CD4-positive, alpha-beta T cell (primary cell): ENCODE measurements around the gene PTPRE. TPM values are rescaled to one million over a fixed set of nuclear protein-coding genes. Genes with fewer than 3 reads are reported as not detected.

Source experiments
- ATAC-seq: fragments of 200-7000 bp; cut with Tn5 transposase; one replicate; pipeline ENCODE4 v1.10.0; 2022; ENCODE audit warnings: mild to moderate bottlenecking; ENCODE audit not compliant: poor library complexity
- CTCF ChIA-PET: fragments of 350-600 bp; sonication (Branson Sonifier 250); formaldehyde crosslinking; loops from one replicate; lab custom pipeline; 2021; ENCODE audit warnings: antibody characterized with exemption, inconsistent platforms; lab: Charles Lee
- POLR2A ChIA-PET: fragments of 350-600 bp; sonication (Branson Sonifier 250); formaldehyde crosslinking; loops from one replicate; lab custom pipeline; 2021; ENCODE audit warnings: antibody characterized with exemption, inconsistent platforms; lab: Charles Lee
- DNase-seq, 14 experiments: peaks; one replicate each; pipeline ENCODE4 v3.0.0-alpha.2; 2013 to 2020; ENCODE audit warnings: mixed read lengths in 2 of 14
- H3K27ac ChIP-seq, 2 donors: one replicate each; pipeline versions ENCODE4 v1.5.1 to v1.7.0; 2013; ENCODE audit warnings: low read length in 2 of 2, low read depth in 1 of 2, mild to moderate bottlenecking in 1 of 2
- H3K27me3 ChIP-seq, 2 experiments: 1 replicate in 1 of 2; 2 replicates in 1 of 2; pipeline versions ENCODE4 v1.6.1 to v1.7.0; 2013; ENCODE audit warnings: low read length in 2 of 2, control low read depth in 1 of 2, mild to moderate bottlenecking in 1 of 2, moderate library complexity in 1 of 2; ENCODE audit not compliant: insufficient read depth in 2 of 2, control insufficient read depth in 1 of 2
- H3K36me3 ChIP-seq: one replicate; pipeline ENCODE4 v1.6.1; 2013; ENCODE audit warnings: low read length, control low read depth; ENCODE audit not compliant: insufficient read depth
- H3K4me1 ChIP-seq: one replicate; pipeline ENCODE4 v1.6.1; 2013; ENCODE audit warnings: low read length, control low read depth; ENCODE audit not compliant: insufficient read depth
- H3K4me3 ChIP-seq: one replicate; pipeline ENCODE4 v1.5.1; 2013; ENCODE audit warnings: mild to moderate bottlenecking, low read length, moderate library complexity
- H3K9me3 ChIP-seq, 2 experiments: 1 replicate in 1 of 2; 2 replicates in 1 of 2; pipeline versions ENCODE4 v1.6.1 to v1.7.0; 2013; ENCODE audit warnings: low read length in 2 of 2, mild to moderate bottlenecking in 2 of 2, control low read depth in 1 of 2, moderate library complexity in 1 of 2; ENCODE audit not compliant: control insufficient read depth in 1 of 2, insufficient read depth in 1 of 2
- H3K27ac Mint-ChIP-seq: one replicate; pipeline ENCODE4 v1.8.0; 2020; ENCODE audit warnings: mixed read lengths
- H3K27me3 Mint-ChIP-seq: one replicate; pipeline ENCODE4 v1.8.0; 2021; ENCODE audit warnings: mixed read lengths
- H3K36me3 Mint-ChIP-seq: one replicate; pipeline ENCODE4 v1.8.0; 2021; ENCODE audit warnings: low read depth, mixed read lengths
- H3K4me1 Mint-ChIP-seq: one replicate; pipeline ENCODE4 v1.8.0; 2021; ENCODE audit warnings: low read depth, mixed read lengths
- H3K4me3 Mint-ChIP-seq: one replicate; pipeline ENCODE4 v1.8.0; 2020; ENCODE audit warnings: mild to moderate bottlenecking, mixed read lengths
- H3K9me3 Mint-ChIP-seq: one replicate; pipeline ENCODE4 v1.8.0; 2020; ENCODE audit warnings: mixed read lengths
- intact Hi-C, 2 experiments: fragments of 100-400 bp; cut with DNase I in 1 of 2; cut with micrococcal nuclease in 1 of 2; formaldehyde crosslinking; loops; one replicate each; pipeline versions ENCODE4 v1.15.1 to v1.9.0; 2023 to 2025; cut with DNase I, micrococcal nuclease
- total RNA-seq, 174 experiments: library from RNA in 2 of 174; stranded (reverse) in 2 of 174; gene quantifications; one replicate each; pipeline ENCODE4 v1.2.3 and lab custom pipeline; 2021 to 2026
- TF ChIP-seq, protein P1 (sequence below): fragments of 200-600 bp; IDR thresholded peaks from one replicate; pipeline ENCODE4 v1.8.0; 2022; ENCODE audit warnings: antibody characterized with exemption, mild to moderate bottlenecking

Gene PTPRE
- total RNA-seq, 2 experiments from 2014 or later: 47.6 to 55.1 TPM

DNA sequence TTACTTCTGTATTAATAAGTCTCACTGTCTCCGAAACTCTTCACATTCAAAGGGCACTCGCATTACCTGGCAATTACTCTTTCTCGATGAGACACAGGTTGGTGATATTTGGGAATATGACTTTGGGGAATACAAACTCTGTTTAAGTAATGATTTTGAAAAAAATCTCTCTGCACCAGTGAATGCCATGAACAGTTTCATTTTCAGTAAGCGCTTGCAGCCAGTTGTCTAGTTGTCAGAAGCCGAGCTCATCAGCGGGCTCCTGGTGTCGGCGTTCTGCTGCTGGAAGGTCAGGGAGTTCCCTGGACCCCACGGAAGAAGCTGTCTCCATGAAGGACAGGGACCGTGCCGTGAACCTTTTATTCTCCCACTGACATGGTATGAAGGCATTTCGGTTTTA lies 57.7 kb downstream of the PTPRE start:
- Mint-ChIP-seq H3K27me3 (peaks cover 9% of the 10 kb centered on the region), H3K4me3 (no peak overlapping the region), H3K36me3 (no peaks in the 10 kb centered on the region), H3K27ac (no peak overlapping the region), H3K4me1 (no peaks in the 10 kb centered on the region), H3K9me3 (no peaks in the 10 kb centered on the region)
- H3K9me3 ChIP-seq: no peaks in the 10 kb centered on the region
- POLR2A ChIA-PET: no interaction called here
- no peak overlapping the region for H3K4me3 ChIP-seq
- no peaks in the 10 kb centered on the region for H3K27me3 ChIP-seq
- no peaks in the 10 kb centered on the region for H3K36me3 ChIP-seq
- ATAC-seq (no peak), DNase-seq (no peak)
- H3K4me1 ChIP-seq: no peaks in the 10 kb centered on the region
- intact Hi-C loops: no loop called here
- CTCF ChIA-PET: no interaction called here
- TF ChIP-seq, protein P1, sequence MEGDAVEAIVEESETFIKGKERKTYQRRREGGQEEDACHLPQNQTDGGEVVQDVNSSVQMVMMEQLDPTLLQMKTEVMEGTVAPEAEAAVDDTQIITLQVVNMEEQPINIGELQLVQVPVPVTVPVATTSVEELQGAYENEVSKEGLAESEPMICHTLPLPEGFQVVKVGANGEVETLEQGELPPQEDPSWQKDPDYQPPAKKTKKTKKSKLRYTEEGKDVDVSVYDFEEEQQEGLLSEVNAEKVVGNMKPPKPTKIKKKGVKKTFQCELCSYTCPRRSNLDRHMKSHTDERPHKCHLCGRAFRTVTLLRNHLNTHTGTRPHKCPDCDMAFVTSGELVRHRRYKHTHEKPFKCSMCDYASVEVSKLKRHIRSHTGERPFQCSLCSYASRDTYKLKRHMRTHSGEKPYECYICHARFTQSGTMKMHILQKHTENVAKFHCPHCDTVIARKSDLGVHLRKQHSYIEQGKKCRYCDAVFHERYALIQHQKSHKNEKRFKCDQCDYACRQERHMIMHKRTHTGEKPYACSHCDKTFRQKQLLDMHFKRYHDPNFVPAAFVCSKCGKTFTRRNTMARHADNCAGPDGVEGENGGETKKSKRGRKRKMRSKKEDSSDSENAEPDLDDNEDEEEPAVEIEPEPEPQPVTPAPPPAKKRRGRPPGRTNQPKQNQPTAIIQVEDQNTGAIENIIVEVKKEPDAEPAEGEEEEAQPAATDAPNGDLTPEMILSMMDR: no peak
- no peak overlapping the region for H3K27ac ChIP-seq

DNA sequence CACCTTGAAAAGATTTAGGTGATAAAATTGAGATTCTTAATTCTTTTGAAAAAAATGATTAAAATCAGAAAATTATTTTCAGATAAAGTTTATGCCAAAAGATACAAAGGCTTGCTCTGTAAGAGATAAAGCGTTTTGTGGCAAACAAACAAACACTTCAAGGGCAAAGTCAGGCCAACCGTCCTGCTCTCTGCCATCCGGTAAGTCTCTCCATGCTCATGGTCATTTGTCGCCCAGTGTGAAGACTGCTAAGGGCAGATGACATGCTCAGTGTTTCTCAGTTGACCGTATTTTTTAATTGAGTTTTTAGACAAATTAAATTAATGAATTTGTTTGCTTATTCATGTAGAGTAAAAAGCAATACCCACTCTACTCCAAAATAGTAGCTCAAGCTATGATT lies 60.0 kb downstream of the PTPRE start:
- Histone ChIP-seq H3K9me3 (no peaks in the 10 kb centered on the region), H3K36me3 (no peaks in the 10 kb centered on the region), H3K4me1 (no peaks in the 10 kb centered on the region), H3K27me3 (no peaks in the 10 kb centered on the region), H3K4me3 (no peak overlapping the region), H3K27ac (no peak overlapping the region)
- ATAC-seq: no peak
- H3K27me3 Mint-ChIP-seq: peaks cover 10% of the 10 kb centered on the region
- no peaks in the 10 kb centered on the region for H3K4me1 Mint-ChIP-seq
- CTCF ChIA-PET: no interaction called here
- no peak for DNase-seq
- intact Hi-C loops: no loop called here
- POLR2A ChIA-PET: no interaction called here
- no peaks in the 10 kb centered on the region for H3K9me3 Mint-ChIP-seq
- TF ChIP-seq, protein P1: no peak
- H3K4me3 Mint-ChIP-seq: no peak overlapping the region
- no peak overlapping the region for H3K27ac Mint-ChIP-seq
- no peaks in the 10 kb centered on the region for H3K36me3 Mint-ChIP-seq

DNA sequence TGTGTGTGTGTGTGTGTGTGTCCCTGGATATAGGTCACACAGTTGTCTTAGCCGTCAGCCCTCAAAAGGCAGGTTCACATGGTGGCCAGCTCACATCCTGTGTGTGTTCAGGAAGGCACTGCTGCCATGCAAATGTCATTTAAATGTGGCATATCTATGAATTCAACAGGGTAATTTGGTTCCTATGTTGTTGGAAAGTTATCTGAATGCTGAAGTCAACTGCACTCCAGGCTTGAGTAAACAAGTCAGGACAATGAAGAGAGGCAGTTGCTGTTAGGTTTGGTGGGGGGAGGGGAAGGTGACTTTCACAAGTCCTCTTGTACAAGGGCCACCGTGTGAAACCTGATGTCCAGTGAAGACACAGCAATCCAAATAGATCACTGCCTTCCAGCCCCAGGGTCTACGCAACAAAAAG lies 61.1 kb downstream of the PTPRE start:
- H3K36me3 ChIP-seq: no peaks in the 10 kb centered on the region
- ChIA-PET POLR2A (no interaction called here), CTCF (no interaction called here)
- no peaks in the 10 kb centered on the region for H3K4me1 Mint-ChIP-seq
- H3K27ac Mint-ChIP-seq: no peak overlapping the region
- H3K27me3 Mint-ChIP-seq: peaks cover 12% of the 10 kb centered on the region
- no peaks in the 10 kb centered on the region for H3K36me3 Mint-ChIP-seq
- ATAC-seq (no peak), DNase-seq (no peak)
- TF ChIP-seq, protein P1: no peak
- intact Hi-C loops: no loop called here
- H3K4me3 ChIP-seq: no peak overlapping the region
- no peaks in the 10 kb centered on the region for H3K9me3 ChIP-seq
- H3K27ac ChIP-seq: no peak overlapping the region
- no peaks in the 10 kb centered on the region for H3K27me3 ChIP-seq
- no peaks in the 10 kb centered on the region for H3K4me1 ChIP-seq
- H3K9me3 Mint-ChIP-seq: no peaks in the 10 kb centered on the region
- H3K4me3 Mint-ChIP-seq: no peak overlapping the region
